ENCODE results near the gene BPIFB2.

BPIFB2 gene

GRCh38 chr20:32965115-32965514 lies 42.4 kb upstream of the BPIFB2 start:
- Histone ChIP-seq H3K4me2 (ENCODE audit: low read length) (no peak overlapping the region), H3K79me2 (no peaks in the 10 kb centered on the region), H3K9me3 (ENCODE audit: control insufficient read depth, low read length) (no peaks in the 10 kb centered on the region)

DNA sequence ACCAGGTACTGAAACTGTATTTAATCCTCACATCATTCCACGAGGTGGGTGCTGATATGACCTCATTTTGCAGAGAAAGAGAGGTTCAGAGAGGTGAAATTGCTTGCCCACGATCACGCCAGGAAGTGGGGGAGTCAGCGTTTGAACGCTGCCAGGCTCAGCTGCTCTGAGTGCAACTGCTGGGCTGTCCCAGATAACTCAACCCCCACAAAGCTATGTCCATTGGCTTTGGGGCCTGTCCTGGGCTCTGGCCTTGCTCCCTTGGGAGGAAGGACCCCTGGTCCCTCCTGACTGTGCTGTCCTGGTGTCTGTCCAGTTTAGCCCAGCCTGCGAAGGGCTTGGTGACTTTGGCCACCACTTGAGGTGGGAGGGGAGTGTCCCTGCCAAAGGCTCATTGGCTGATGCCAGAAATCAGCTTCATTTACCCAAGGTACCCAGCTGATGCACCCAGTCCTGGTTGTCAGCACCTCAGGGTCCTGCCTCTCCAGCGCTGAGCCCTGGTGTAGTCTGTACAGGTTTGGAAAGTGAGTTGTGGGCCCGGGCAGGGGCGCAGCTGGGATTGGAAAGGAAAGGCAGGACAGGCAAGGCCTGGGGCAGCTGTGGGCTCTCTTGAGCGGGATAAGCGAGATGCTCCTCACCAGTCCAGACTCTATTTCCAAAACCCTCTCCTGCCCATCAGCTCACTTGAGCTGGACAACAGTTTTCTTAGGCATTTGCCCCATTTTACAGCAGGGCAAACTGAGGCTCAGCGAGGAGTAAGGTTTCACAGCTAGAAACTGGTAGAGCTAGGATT lies 41.7 kb upstream of the BPIFB2 start:
- Histone ChIP-seq H3K9ac (no peak overlapping the region), H3K9me3 (ENCODE audit: control insufficient read depth, low read length) (no peaks in the 10 kb centered on the region), H2AFZ (no peak overlapping the region), H3K4me1 (no peaks in the 10 kb centered on the region), H3K27ac (no peak overlapping the region), H3K36me3 (ENCODE audit: control insufficient read depth, insufficient read depth, low read length) (no peaks in the 10 kb centered on the region), H3K27me3 (ENCODE audit: control insufficient read depth, insufficient read depth, low read length) (no peaks in the 10 kb centered on the region), H3K4me2 (ENCODE audit: low read length) (no peak overlapping the region), H3K79me2 (no peaks in the 10 kb centered on the region), H3K4me3 (ENCODE audit: low read depth, low read length) (no peak overlapping the region)
- TF ChIP-seq, protein P1, sequence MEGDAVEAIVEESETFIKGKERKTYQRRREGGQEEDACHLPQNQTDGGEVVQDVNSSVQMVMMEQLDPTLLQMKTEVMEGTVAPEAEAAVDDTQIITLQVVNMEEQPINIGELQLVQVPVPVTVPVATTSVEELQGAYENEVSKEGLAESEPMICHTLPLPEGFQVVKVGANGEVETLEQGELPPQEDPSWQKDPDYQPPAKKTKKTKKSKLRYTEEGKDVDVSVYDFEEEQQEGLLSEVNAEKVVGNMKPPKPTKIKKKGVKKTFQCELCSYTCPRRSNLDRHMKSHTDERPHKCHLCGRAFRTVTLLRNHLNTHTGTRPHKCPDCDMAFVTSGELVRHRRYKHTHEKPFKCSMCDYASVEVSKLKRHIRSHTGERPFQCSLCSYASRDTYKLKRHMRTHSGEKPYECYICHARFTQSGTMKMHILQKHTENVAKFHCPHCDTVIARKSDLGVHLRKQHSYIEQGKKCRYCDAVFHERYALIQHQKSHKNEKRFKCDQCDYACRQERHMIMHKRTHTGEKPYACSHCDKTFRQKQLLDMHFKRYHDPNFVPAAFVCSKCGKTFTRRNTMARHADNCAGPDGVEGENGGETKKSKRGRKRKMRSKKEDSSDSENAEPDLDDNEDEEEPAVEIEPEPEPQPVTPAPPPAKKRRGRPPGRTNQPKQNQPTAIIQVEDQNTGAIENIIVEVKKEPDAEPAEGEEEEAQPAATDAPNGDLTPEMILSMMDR (IDR thresholded peaks at IDR 0.05), result no peak

More at GRCh38 chr20:32965115-32965514, 42.4 kb upstream of the BPIFB2 start:
- TF ChIP-seq, protein P1 (IDR thresholded peaks at IDR 0.05), result no peak
- H3K27ac ChIP-seq, result no peak overlapping the region
- H3K36me3 ChIP-seq (ENCODE audit: control insufficient read depth, insufficient read depth, low read length), result no peaks in the 10 kb centered on the region
- H2AFZ ChIP-seq, result no peak overlapping the region
- H3K4me3 ChIP-seq (ENCODE audit: low read depth, low read length), result no peak overlapping the region
- no peaks in the 10 kb centered on the region for H3K27me3 ChIP-seq (ENCODE audit: control insufficient read depth, insufficient read depth, low read length)
- H3K4me1 ChIP-seq, result no peaks in the 10 kb centered on the region
- no peak overlapping the region for H3K9ac ChIP-seq

GRCh38 chr20:32966382-32966781 lies 41.1 kb upstream of the BPIFB2 start:
- no peaks in the 10 kb centered on the region for H3K36me3 ChIP-seq (ENCODE audit: control insufficient read depth, insufficient read depth, low read length)
- no peaks in the 10 kb centered on the region for H3K79me2 ChIP-seq
- H3K4me3 ChIP-seq (ENCODE audit: low read depth, low read length), result no peak overlapping the region
- H3K9me3 ChIP-seq (ENCODE audit: control insufficient read depth, low read length), result no peaks in the 10 kb centered on the region
- H3K4me2 ChIP-seq (ENCODE audit: low read length), result no peak overlapping the region
- no peak overlapping the region for H2AFZ ChIP-seq
- no peaks in the 10 kb centered on the region for H3K27me3 ChIP-seq (ENCODE audit: control insufficient read depth, insufficient read depth, low read length)
- TF ChIP-seq, protein P1 (IDR thresholded peaks at IDR 0.05), result no peak
- H3K9ac ChIP-seq, result no peak overlapping the region
- no peak overlapping the region for H3K27ac ChIP-seq
- H3K4me1 ChIP-seq, result no peaks in the 10 kb centered on the region

GRCh38 chr20:32966881-32967781 lies 40.4 kb upstream of the BPIFB2 start:
- Histone ChIP-seq H3K4me3 (ENCODE audit: low read depth, low read length) (no peak overlapping the region), H3K27me3 (ENCODE audit: control insufficient read depth, insufficient read depth, low read length) (no peaks in the 10 kb centered on the region), H3K4me2 (ENCODE audit: low read length) (no peak overlapping the region), H3K4me1 (no peaks in the 10 kb centered on the region), H3K36me3 (ENCODE audit: control insufficient read depth, insufficient read depth, low read length) (no peaks in the 10 kb centered on the region), H3K9ac (no peak overlapping the region), H2AFZ (no peak overlapping the region), H3K27ac (no peak overlapping the region), H3K9me3 (ENCODE audit: control insufficient read depth, low read length) (no peaks in the 10 kb centered on the region), H3K79me2 (no peaks in the 10 kb centered on the region)
- TF ChIP-seq, protein P1 (IDR thresholded peaks at IDR 0.05), result no peak
